ENCODE measurements around the gene B3GNT2.

DNA sequence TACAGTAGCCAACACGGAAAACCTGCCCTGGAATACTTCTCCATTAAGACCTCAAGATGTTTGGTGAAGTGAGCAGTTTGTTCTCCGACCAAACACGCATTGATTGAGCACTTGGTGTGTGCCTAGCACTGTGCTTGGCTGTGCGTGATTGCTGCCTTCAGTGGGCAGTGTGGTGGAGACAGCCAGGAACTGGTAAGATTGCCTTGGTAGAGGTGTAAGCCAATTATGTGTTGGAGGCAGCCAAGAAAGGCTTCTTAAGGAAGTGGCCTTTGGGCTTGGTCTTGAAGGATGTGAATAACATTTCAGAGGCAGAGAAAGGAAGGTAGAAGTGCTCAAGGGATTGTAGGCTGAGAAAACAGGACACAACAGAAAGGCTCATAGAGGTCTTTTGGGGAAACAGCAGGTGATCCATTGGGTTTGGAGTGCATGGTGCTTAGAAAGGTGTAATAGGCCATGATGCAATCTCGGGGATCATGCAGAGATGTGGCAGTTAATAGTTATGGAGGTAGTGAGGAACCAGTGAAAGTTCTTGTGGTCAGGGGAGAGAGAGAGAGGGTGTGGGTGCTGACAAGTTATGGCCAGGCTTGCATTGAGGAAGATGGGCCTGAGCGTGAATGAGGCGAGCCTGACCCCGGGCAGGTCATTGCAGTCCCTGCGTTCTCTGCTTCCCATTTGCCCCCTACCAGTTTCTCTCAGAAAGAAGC is 6.3 kb downstream of the B3GNT2 start:
- TF ChIP-seq EP300 (IDR thresholded peaks at IDR 0.05), result no peak
- TF ChIP-seq, protein P1, sequence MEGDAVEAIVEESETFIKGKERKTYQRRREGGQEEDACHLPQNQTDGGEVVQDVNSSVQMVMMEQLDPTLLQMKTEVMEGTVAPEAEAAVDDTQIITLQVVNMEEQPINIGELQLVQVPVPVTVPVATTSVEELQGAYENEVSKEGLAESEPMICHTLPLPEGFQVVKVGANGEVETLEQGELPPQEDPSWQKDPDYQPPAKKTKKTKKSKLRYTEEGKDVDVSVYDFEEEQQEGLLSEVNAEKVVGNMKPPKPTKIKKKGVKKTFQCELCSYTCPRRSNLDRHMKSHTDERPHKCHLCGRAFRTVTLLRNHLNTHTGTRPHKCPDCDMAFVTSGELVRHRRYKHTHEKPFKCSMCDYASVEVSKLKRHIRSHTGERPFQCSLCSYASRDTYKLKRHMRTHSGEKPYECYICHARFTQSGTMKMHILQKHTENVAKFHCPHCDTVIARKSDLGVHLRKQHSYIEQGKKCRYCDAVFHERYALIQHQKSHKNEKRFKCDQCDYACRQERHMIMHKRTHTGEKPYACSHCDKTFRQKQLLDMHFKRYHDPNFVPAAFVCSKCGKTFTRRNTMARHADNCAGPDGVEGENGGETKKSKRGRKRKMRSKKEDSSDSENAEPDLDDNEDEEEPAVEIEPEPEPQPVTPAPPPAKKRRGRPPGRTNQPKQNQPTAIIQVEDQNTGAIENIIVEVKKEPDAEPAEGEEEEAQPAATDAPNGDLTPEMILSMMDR (IDR thresholded peaks at IDR 0.05), result no peak
- TF ChIP-seq POLR2A (IDR thresholded peaks at IDR 0.05), result no peak

Measured in suprapubic skin (tissue), 3 donors.